GM21825 (cell line): Measurements from ENCODE around the gene DUSP14.
"Not testable (repeated sequence)": the region's sequence is repeated elsewhere in the genome, so short reads cannot be mapped to it uniquely, and the experiment has no call there.

Source experiments
- ATAC-seq: cut with Tn5 transposase; IDR thresholded peaks from one replicate; pipeline ENCODE4 v1.9.1; 2021; ENCODE audit warnings: mild to moderate bottlenecking, moderate library complexity; ENCODE audit not compliant: unreplicated experiment

Gene DUSP14

GRCh38 chr17:37489197-37490001 is at the start of gene DUSP14:
Gene DUSP14 (plus strand): TSS chr17:37489891. CDS start chr17:37512273, 22,382 bp downstream.
- ATAC-seq = peak; percentile 59

GRCh38 chr17:37440424-37440823 is 49.3 kb upstream of the DUSP14 start:
- ATAC-seq = no peak

GRCh38 chr17:37441369-37442014 is 48.2 kb upstream of the DUSP14 start:
- ATAC-seq = not testable (repeated sequence)

- ATAC-seq = no peak
Observed at GRCh38 chr17:37446027-37446426, 43.7 kb upstream of the DUSP14 start.

- ATAC-seq = no peak
Observed at GRCh38 chr17:37447641-37448040, 42.0 kb upstream of the DUSP14 start.

- no peak for ATAC-seq
Observed at GRCh38 chr17:37450112-37450511, 39.6 kb upstream of the DUSP14 start.

GRCh38 chr17:37457801-37458200 is 31.9 kb upstream of the DUSP14 start:
- not testable (repeated sequence) for ATAC-seq

- ATAC-seq = no peak
Observed at GRCh38 chr17:37458805-37459204, 30.9 kb upstream of the DUSP14 start.

- no peak for ATAC-seq
Observed at GRCh38 chr17:37461668-37462067, 28.0 kb upstream of the DUSP14 start.

- no peak for ATAC-seq
Observed at GRCh38 chr17:37462492-37462891, 27.2 kb upstream of the DUSP14 start.

GRCh38 chr17:37463039-37463438 is 26.7 kb upstream of the DUSP14 start:
- ATAC-seq = no peak

- ATAC-seq = no peak
Observed at GRCh38 chr17:37465069-37465616, 24.5 kb upstream of the DUSP14 start.

- no peak for ATAC-seq
Observed at GRCh38 chr17:37466471-37466870, 23.2 kb upstream of the DUSP14 start.

- ATAC-seq = no peak
Observed at GRCh38 chr17:37470181-37470580, 19.5 kb upstream of the DUSP14 start.

GRCh38 chr17:37475731-37476420 is 13.8 kb upstream of the DUSP14 start:
- no peak for ATAC-seq

GRCh38 chr17:37476431-37477120 is 13.1 kb upstream of the DUSP14 start:
- no peak for ATAC-seq

GRCh38 chr17:37478187-37478586 is 11.5 kb upstream of the DUSP14 start:
- ATAC-seq = no peak

- no peak for ATAC-seq
Observed at GRCh38 chr17:37479025-37479424, 10.7 kb upstream of the DUSP14 start.

- no peak for ATAC-seq
Observed at GRCh38 chr17:37480427-37480826, 9.3 kb upstream of the DUSP14 start.

GRCh38 chr17:37481001-37481665 is 8.6 kb upstream of the DUSP14 start:
- no peak for ATAC-seq
